Endothelial cell of umbilical vein (primary cell): ENCODE results near the gene HOXA9. TPM values are rescaled to one million over a fixed set of nuclear protein-coding genes. Genes with fewer than 3 reads are reported as not detected.

Experiments
- BruUV-seq: library from RNA; stranded (reverse); fragments of 400-500 nt; replicated peaks from 2 replicates; lab custom pipeline; 2021; lab: Mats Ljungman, UMichigan
- CTCF ChIA-PET: fragments of 300-600, 350-600 bp; sonication (Branson Sonifier 250); formaldehyde crosslinking; loops from one replicate; lab custom pipeline; 2021; ENCODE audit warnings: antibody characterized with exemption, inconsistent platforms; lab: Charles Lee
- POLR2A ChIA-PET: fragments of 300-600, 350-600 bp; sonication (Branson Sonifier 250); formaldehyde crosslinking; loops from one replicate; lab custom pipeline; 2021; ENCODE audit warnings: antibody characterized with exemption, inconsistent platforms; lab: Charles Lee
- DNase-seq: peaks from one replicate; pipeline ENCODE4 v3.0.0-alpha.2; 2011; ENCODE audit warnings: low read depth, low spot score
- FAIRE-seq: peaks from 2 replicates; lab custom pipeline; 2011; peaks lifted over from hg19 to GRCh38; lab: Jason Lieb, UNC
- H2AFZ ChIP-seq: 2 replicates; pipeline ENCODE4 v1.6.0; 2012; ENCODE audit warnings: low read depth, low read length, control low read depth, inconsistent platforms
- H3K27ac ChIP-seq: 2 replicates; pipeline ENCODE4 v1.5.1; 2011; ENCODE audit warnings: low read depth, mild to moderate bottlenecking, control low read depth, low read length, moderate library complexity; ENCODE audit not compliant: insufficient read depth
- H3K27me3 ChIP-seq, 2 experiments: 2 replicates each; pipeline versions ENCODE4 v1.6.0 to v1.6.1; 2011; ENCODE audit warnings: low read length in 2 of 2, mixed read lengths in 1 of 2; ENCODE audit not compliant: control insufficient read depth in 2 of 2, insufficient read depth in 2 of 2
- H3K36me3 ChIP-seq, 2 experiments: 2 replicates in 1 of 2; 3 replicates in 1 of 2; pipeline ENCODE4 v1.5.1; 2011; ENCODE audit warnings: low read length in 2 of 2, mild to moderate bottlenecking in 1 of 2, moderate library complexity in 1 of 2; ENCODE audit not compliant: control insufficient read depth in 2 of 2, insufficient read depth in 2 of 2; ENCODE audit errors: extremely low read depth in 1 of 2
- H3K4me1 ChIP-seq: 3 replicates; pipeline ENCODE4 v1.5.1; 2011; ENCODE audit warnings: mild to moderate bottlenecking, low read length; ENCODE audit not compliant: control insufficient read depth, insufficient read depth; ENCODE audit errors: extremely low read depth
- H3K4me2 ChIP-seq: 2 replicates; pipeline ENCODE4 v1.6.1; 2011; ENCODE audit warnings: low read length, control low read depth, mixed read lengths; ENCODE audit not compliant: insufficient read depth
- H3K4me3 ChIP-seq, 3 experiments: fragments of 200-600 bp in 1 of 3; sonication (generic), shearing (Covaris generic) in 1 of 3; replicated peaks in 1 of 3; 2 replicates each; pipeline ENCODE4 v1.5.1; 2011 to 2016; ENCODE audit warnings: control low read depth in 3 of 3, low read length in 3 of 3, mild to moderate bottlenecking in 2 of 3, inconsistent platforms in 1 of 3, low read depth in 1 of 3, moderate library complexity in 1 of 3; ENCODE audit not compliant: insufficient read depth in 1 of 3
- H3K79me2 ChIP-seq: 2 replicates; pipeline ENCODE4 v1.6.0; 2012; ENCODE audit warnings: low read length, inconsistent platforms; ENCODE audit not compliant: control insufficient read depth, insufficient read depth
- H3K9ac ChIP-seq: replicated peaks from 2 replicates; pipeline ENCODE3; 2011; ENCODE audit warnings: low read length, control low read depth; ENCODE audit not compliant: insufficient read depth; ENCODE audit errors: extremely low read depth
- H3K9me1 ChIP-seq: replicated peaks from 3 replicates; pipeline ENCODE4 v1.6.0; 2011; ENCODE audit warnings: mild to moderate bottlenecking, low read length; ENCODE audit not compliant: control insufficient read depth, insufficient read depth; ENCODE audit errors: extremely low read depth
- H3K9me3 ChIP-seq: replicated peaks from 2 replicates; pipeline ENCODE4 v1.5.1; 2012; ENCODE audit warnings: low read length, inconsistent platforms; ENCODE audit not compliant: control insufficient read depth, insufficient read depth
- H4K20me1 ChIP-seq: replicated peaks from 2 replicates; pipeline ENCODE3; 2011; ENCODE audit warnings: mild to moderate bottlenecking, low read length; ENCODE audit not compliant: control insufficient read depth, insufficient read depth; ENCODE audit errors: extremely low read depth
- CTCF ChIP-seq, 2 donors: IDR thresholded peaks; 1 replicate in 1 of 2; 2 replicates in 1 of 2; pipeline ENCODE4 v1.5.1; 2011; ENCODE audit warnings: low read length in 2 of 2, mild to moderate bottlenecking in 2 of 2, moderate library complexity in 2 of 2, control low read depth in 1 of 2, inconsistent platforms in 1 of 2, low read depth in 1 of 2; ENCODE audit not compliant: insufficient read depth in 1 of 2; ENCODE audit errors: extremely low read depth in 1 of 2
- EZH2 ChIP-seq: IDR thresholded peaks from 2 replicates; pipeline ENCODE4 v1.6.1; 2012; ENCODE audit warnings: borderline replicate concordance, low read depth, mild to moderate bottlenecking, moderate library complexity, low read length, inconsistent platforms; ENCODE audit not compliant: severe bottlenecking
- JUN ChIP-seq: IDR thresholded peaks from 2 replicates; pipeline ENCODE4 v1.6.1; 2011; ENCODE audit warnings: borderline replicate concordance, low read depth; ENCODE audit not compliant: insufficient read length, insufficient read depth
- MAX ChIP-seq: IDR thresholded peaks from 2 replicates; pipeline ENCODE4 v1.6.1; 2011; ENCODE audit not compliant: insufficient read depth, insufficient read length
- MYC ChIP-seq: IDR thresholded peaks from one replicate; pipeline ENCODE4 v1.6.1; 2011; ENCODE audit warnings: mild to moderate bottlenecking, low read depth, low read length
- POLR2A ChIP-seq: IDR thresholded peaks from 2 replicates; pipeline ENCODE4 v1.6.1; 2012; ENCODE audit warnings: low read depth, mild to moderate bottlenecking, control low read depth, low read length
- POLR2AphosphoS5 ChIP-seq: IDR thresholded peaks from 2 replicates; pipeline ENCODE4 v1.6.1; 2012; ENCODE audit warnings: low read depth, mild to moderate bottlenecking, control low read depth, low read length, moderate library complexity; ENCODE audit not compliant: insufficient read depth
- dilution Hi-C: fragments of 300-500 bp; cut with MboI; formaldehyde crosslinking; loops from one replicate; pipeline ENCODE4 v1.15.0; 2019; ENCODE audit warnings: low sequenced_read_pairs; ENCODE audit not compliant: extremely low pct_ligation_motif_present
- intact Hi-C: fragments of 100-400 bp; cut with micrococcal nuclease; formaldehyde crosslinking; loops from one replicate; pipeline ENCODE4 v1.10.0; 2022
- polyA plus RNA-seq, 4 experiments: library from polyadenylated mRNA; depleted of rRNA in 3 of 4; stranded (reverse) in 3 of 4; unstranded in 1 of 4; fragments of >200 nt; gene quantifications; 2 replicates each; pipeline versions ENCODE4 v1.2.1 to v1.2.3, GENCODE V29; 2011 to 2012; ENCODE audit warnings: missing spikeins in 1 of 4
- total RNA-seq: library from RNA; stranded (reverse); gene quantifications from 2 replicates; pipeline ENCODE4 v1.2.3, GENCODE V29; 2021

The HOXA9 gene
- total and polyA plus RNA-seq, 2 donors (not counting 3 experiments of a cell fraction or from before 2014, with no cell fraction given), result 47.2 to 61.6 TPM

- Histone ChIP-seq H3K4me1 (peaks cover 16% of the 10 kb centered on the region), H3K36me3 (no peaks in the 10 kb centered on the region), H3K27ac (no peak overlapping the region), H2AFZ (no peak overlapping the region), H3K9me1 (no peaks in the 10 kb centered on the region), H3K9me3 (no peaks in the 10 kb centered on the region), H3K9ac (no peak overlapping the region), H3K79me2 (no peaks in the 10 kb centered on the region), H3K27me3 (peaks cover 79 to 81% of the 10 kb centered on the region in 2 experiments), H4K20me1 (no peaks in the 10 kb centered on the region), H3K4me3 (no peak overlapping the region), H3K4me2 (peak overlapping the region; percentile 3)
- ChIA-PET POLR2A (no interaction called here), CTCF (interaction anchor here (0.7 to 2.5 kb wide), 8 partner anchors 10 to 888 kb away, joined by 3 to 22 read pairs (median 4); no protein-coding TSS in a partner anchor)
- dilution Hi-C loops (no loop called here), intact Hi-C loops (no loop called here)
- TF ChIP-seq MAX (no peak), EZH2 (peak; percentile 95), CTCF (IDR thresholded peaks at IDR 0.05; ENCODE audit: extremely low read depth in 1 of 2, insufficient read depth in 1 of 2, low read depth in 1 of 2, low read length in 2 of 2) (no peak), JUN (no peak), POLR2A (no peak), MYC (no peak), POLR2AphosphoS5 (no peak)
- DNase-seq (no peak), FAIRE-seq (peak; percentile 18)
- BruUV-seq, result no TSS peak
These were observed 40.3 kb upstream of the HOXA9 start for GRCh38 chr7:27205325-27206280.
